OCI-LY7 (cell line): ENCODE measurements around the gene TXN2. TPM values are rescaled to one million over a fixed set of nuclear protein-coding genes. Genes with fewer than 3 reads are reported as not detected.

Source experiments
- BruUV-seq: library from RNA; stranded (reverse); fragments of 400-500 nt; replicated peaks from 2 replicates; lab custom pipeline; 2021; lab: Mats Ljungman, UMichigan
- CTCF ChIA-PET: fragments of 300-600 bp; sonication (Branson Sonifier 250); formaldehyde crosslinking; loops from one replicate; lab custom pipeline; 2022; ENCODE audit warnings: antibody characterized with exemption; ENCODE audit not compliant: unreplicated experiment; lab: Charles Lee
- POLR2A ChIA-PET: fragments of 300-600 bp; sonication (Branson Sonifier 250); formaldehyde crosslinking; loops from one replicate; lab custom pipeline; 2022; ENCODE audit warnings: antibody characterized with exemption; lab: Charles Lee
- DNase-seq: peaks from one replicate; pipeline ENCODE4 v3.0.0-alpha.2; 2015; ENCODE audit warnings: low spot score
- H2AFZ ChIP-seq: fragments of 200-600 bp; sonication (generic), shearing (Covaris generic); 2 replicates; pipeline ENCODE4 v1.6.1; 2014; ENCODE audit warnings: mild to moderate bottlenecking, antibody characterized with exemption, low read length, moderate library complexity
- H3K27ac ChIP-seq: fragments of 200-600 bp; sonication (generic); 2 replicates; pipeline ENCODE4 v1.5.1; 2014; ENCODE audit warnings: mixed run types, low read depth, mild to moderate bottlenecking, moderate library complexity, low read length, inconsistent platforms; ENCODE audit not compliant: poor library complexity, severe bottlenecking
- H3K36me3 ChIP-seq: fragments of 200-600 bp; sonication (generic); 2 replicates; pipeline ENCODE4 v1.6.1; 2014; ENCODE audit warnings: mild to moderate bottlenecking, antibody characterized with exemption, low read length, moderate library complexity, mixed read lengths; ENCODE audit not compliant: insufficient read depth
- H3K4me1 ChIP-seq: fragments of 200-600 bp; sonication (generic); 2 replicates; pipeline ENCODE4 v1.5.1; 2014; ENCODE audit warnings: mild to moderate bottlenecking, low read length; ENCODE audit not compliant: insufficient read depth, poor library complexity, severe bottlenecking
- H3K4me2 ChIP-seq: fragments of 200-600 bp; sonication (generic); 2 replicates; pipeline ENCODE4 v1.6.1; 2014; ENCODE audit warnings: mild to moderate bottlenecking, low read length
- H3K4me3 ChIP-seq: fragments of 200-600 bp; sonication (generic); 2 replicates; pipeline ENCODE4 v1.5.1; 2014; ENCODE audit warnings: mild to moderate bottlenecking, low read depth, low read length; ENCODE audit not compliant: poor library complexity, severe bottlenecking
- H3K79me2 ChIP-seq: fragments of 200-600 bp; sonication (generic); 2 replicates; pipeline ENCODE4 v1.6.1; 2016; ENCODE audit warnings: low read depth, mild to moderate bottlenecking, low read length, moderate library complexity, mixed read lengths; ENCODE audit not compliant: insufficient read depth
- H3K9me2 ChIP-seq: fragments of 200-600 bp; sonication (generic); 2 replicates; pipeline ENCODE4 v1.6.1; 2016; ENCODE audit warnings: mild to moderate bottlenecking, low read length, mixed read lengths; ENCODE audit not compliant: insufficient read depth
- H3K9me3 ChIP-seq: fragments of 200-600 bp; sonication (generic); 2 replicates; pipeline ENCODE4 v1.6.1; 2014; ENCODE audit warnings: mild to moderate bottlenecking, mixed run types, low read length, mixed read lengths
- H4K20me1 ChIP-seq: fragments of 200-600 bp; sonication (generic); 2 replicates; pipeline ENCODE4 v1.6.1; 2014; ENCODE audit warnings: mild to moderate bottlenecking, antibody characterized with exemption, low read length, moderate library complexity, mixed read lengths; ENCODE audit not compliant: insufficient read depth
- CTCF ChIP-seq: fragments of 200-600 bp; sonication (generic); conservative IDR thresholded peaks from 2 replicates; pipeline ENCODE4 v1.5.1; 2014; ENCODE audit warnings: mild to moderate bottlenecking, antibody characterized with exemption, low read length, moderate library complexity, mixed read lengths
- EZH2phosphoT487 ChIP-seq: fragments of 200-600 bp; sonication (generic); IDR thresholded peaks from 2 replicates; pipeline ENCODE4 v1.6.1; 2018; ENCODE audit warnings: low read depth, borderline replicate concordance, mild to moderate bottlenecking, mixed run types, antibody characterized with exemption, low read length, moderate library complexity, mixed read lengths
- intact Hi-C: fragments of 100-400 bp; cut with micrococcal nuclease; formaldehyde crosslinking; loops from one replicate; pipeline ENCODE4 v1.10.0; 2022; ENCODE audit not compliant: unreplicated experiment
- total RNA-seq, 2 experiments: library from RNA; depleted of rRNA in 1 of 2; stranded (reverse); fragments of >200 nt in 1 of 2; shearing (Covaris generic) in 1 of 2; gene quantifications; 2 replicates each; pipeline ENCODE4 v1.2.3, GENCODE V29; 2014 to 2022

TXN2 gene
- total RNA-seq, 2 experiments from 2014 or later = 33.4 to 94.2 TPM

GRCh38 chr22:36423461-36424404, 57.7 kb downstream of the TXN2 start:
- Histone ChIP-seq H3K9me3 (no peaks in the 10 kb centered on the region), H3K79me2 (no peaks in the 10 kb centered on the region), H3K4me1 (peaks cover 13% of the 10 kb centered on the region), H3K4me3 (no peak overlapping the region), H3K36me3 (no peaks in the 10 kb centered on the region), H3K4me2 (no peak overlapping the region), H3K9me2 (no peaks in the 10 kb centered on the region), H4K20me1 (no peaks in the 10 kb centered on the region), H3K27ac (no peak overlapping the region), H2AFZ (no peak overlapping the region)
- POLR2A ChIA-PET = interaction anchor here (0.6 to 0.7 kb wide), 3 partner anchors 20 to 69 kb away, joined by 3 to 5 read pairs (median 5); no protein-coding TSS in a partner anchor
- no TSS peak for BruUV-seq
- intact Hi-C loops = no loop called here
- no peak for TF ChIP-seq EZH2phosphoT487
- TF ChIP-seq CTCF = no peak
- CTCF ChIA-PET = interaction anchor here (1.2 kb wide), 1 partner anchor 28 kb away, joined by 3 read pairs; no protein-coding TSS in a partner anchor
- no peak for DNase-seq

GRCh38 chr22:36422287-36423014, 59.0 kb downstream of the TXN2 start:
- Histone ChIP-seq H3K27ac (no peak overlapping the region), H3K9me3 (no peaks in the 10 kb centered on the region), H3K4me3 (no peak overlapping the region), H3K4me2 (no peak overlapping the region), H3K36me3 (no peaks in the 10 kb centered on the region), H4K20me1 (no peaks in the 10 kb centered on the region), H2AFZ (0 out of 2 replicates have a peak overlapping the region, but pooled peaks have one; percentile 9), H3K4me1 (peaks cover 14% of the 10 kb centered on the region), H3K79me2 (no peaks in the 10 kb centered on the region), H3K9me2 (no peaks in the 10 kb centered on the region)
- DNase-seq = no peak
- intact Hi-C loops = no loop called here
- TF ChIP-seq EZH2phosphoT487 (no peak), CTCF (no peak)
- no TSS peak for BruUV-seq
- ChIA-PET CTCF (no interaction called here), POLR2A (interaction anchor here (0.6 kb wide), 1 partner anchor 9 kb away, joined by 7 read pairs; no protein-coding TSS in a partner anchor)
